ENCODE data around the gene LUZP1.
"Not testable (repeated sequence)": the region's sequence is repeated elsewhere in the genome, so short reads cannot be mapped to it uniquely, and the experiment has no call there.

Gene LUZP1

GRCh38 chr1:23209770-23210169, 41.1 kb upstream of the LUZP1 start:
- Histone ChIP-seq H3K4me1 (ENCODE audit: control insufficient read depth, insufficient read depth, low read length, poor library complexity, severe bottlenecking) (no peaks in the 10 kb centered on the region), H3K4me3 (ENCODE audit: insufficient read depth, low read depth, low read length, poor library complexity, severe bottlenecking) (no peak overlapping the region), H3K36me3 (ENCODE audit: control insufficient read depth, insufficient read depth, low read length) (no peaks in the 10 kb centered on the region), H3K27ac (ENCODE audit: insufficient read depth, low read length, poor library complexity, severe bottlenecking) (no peak overlapping the region), H3K27me3 (replicated peaks; ENCODE audit: control insufficient read depth, insufficient read depth, low read length, poor library complexity, severe bottlenecking) (peaks cover 3% of the 10 kb centered on the region), H3K9me3 (ENCODE audit: control insufficient read depth, low read length) (no peaks in the 10 kb centered on the region)
- no peak for DNase-seq

GRCh38 chr1:23208527-23208926, 39.9 kb upstream of the LUZP1 start:
- DNase-seq, result no peak
- H3K4me3 ChIP-seq (ENCODE audit: insufficient read depth, low read depth, low read length, poor library complexity, severe bottlenecking), result no peak overlapping the region
- H3K4me1 ChIP-seq (ENCODE audit: control insufficient read depth, insufficient read depth, low read length, poor library complexity, severe bottlenecking), result no peaks in the 10 kb centered on the region
- no peaks in the 10 kb centered on the region for H3K9me3 ChIP-seq (ENCODE audit: control insufficient read depth, low read length)
- no peaks in the 10 kb centered on the region for H3K36me3 ChIP-seq (ENCODE audit: control insufficient read depth, insufficient read depth, low read length)
- H3K27me3 ChIP-seq (replicated peaks; ENCODE audit: control insufficient read depth, insufficient read depth, low read length, poor library complexity, severe bottlenecking), result peaks cover 3% of the 10 kb centered on the region
- H3K27ac ChIP-seq (ENCODE audit: insufficient read depth, low read length, poor library complexity, severe bottlenecking), result no peak overlapping the region

- H3K36me3 ChIP-seq (ENCODE audit: control insufficient read depth, insufficient read depth, low read length); H3K9me3 ChIP-seq (ENCODE audit: control insufficient read depth, low read length); DNase-seq; H3K27ac ChIP-seq (ENCODE audit: insufficient read depth, low read length, poor library complexity, severe bottlenecking); H3K4me1 ChIP-seq (ENCODE audit: control insufficient read depth, insufficient read depth, low read length, poor library complexity, severe bottlenecking); H3K4me3 ChIP-seq (ENCODE audit: insufficient read depth, low read depth, low read length, poor library complexity, severe bottlenecking); H3K27me3 ChIP-seq (replicated peaks; ENCODE audit: control insufficient read depth, insufficient read depth, low read length, poor library complexity, severe bottlenecking): not testable (repeated sequence)
Measured at GRCh38 chr1:23207733-23208132, 39.1 kb upstream of the LUZP1 start.

- H3K9me3 ChIP-seq (ENCODE audit: control insufficient read depth, low read length), result no peaks in the 10 kb centered on the region
- H3K4me3 ChIP-seq (ENCODE audit: insufficient read depth, low read depth, low read length, poor library complexity, severe bottlenecking), result no peak overlapping the region
- H3K27ac ChIP-seq (ENCODE audit: insufficient read depth, low read length, poor library complexity, severe bottlenecking), result no peak overlapping the region
- H3K4me1 ChIP-seq (ENCODE audit: control insufficient read depth, insufficient read depth, low read length, poor library complexity, severe bottlenecking), result no peaks in the 10 kb centered on the region
- no peaks in the 10 kb centered on the region for H3K36me3 ChIP-seq (ENCODE audit: control insufficient read depth, insufficient read depth, low read length)
- DNase-seq, result no peak
- no peaks in the 10 kb centered on the region for H3K27me3 ChIP-seq (replicated peaks; ENCODE audit: control insufficient read depth, insufficient read depth, low read length, poor library complexity, severe bottlenecking)
Measured at GRCh38 chr1:23202263-23202749, 33.6 kb upstream of the LUZP1 start.

- H3K36me3 ChIP-seq (ENCODE audit: control insufficient read depth, insufficient read depth, low read length), result no peaks in the 10 kb centered on the region
- no peaks in the 10 kb centered on the region for H3K9me3 ChIP-seq (ENCODE audit: control insufficient read depth, low read length)
- DNase-seq, result no peak
- no peaks in the 10 kb centered on the region for H3K4me1 ChIP-seq (ENCODE audit: control insufficient read depth, insufficient read depth, low read length, poor library complexity, severe bottlenecking)
- no peak overlapping the region for H3K4me3 ChIP-seq (ENCODE audit: insufficient read depth, low read depth, low read length, poor library complexity, severe bottlenecking)
- no peaks in the 10 kb centered on the region for H3K27me3 ChIP-seq (replicated peaks; ENCODE audit: control insufficient read depth, insufficient read depth, low read length, poor library complexity, severe bottlenecking)
- H3K27ac ChIP-seq (ENCODE audit: insufficient read depth, low read length, poor library complexity, severe bottlenecking), result no peak overlapping the region
Measured at GRCh38 chr1:23200883-23201282, 32.2 kb upstream of the LUZP1 start.

GRCh38 chr1:23198373-23198772, 29.7 kb upstream of the LUZP1 start:
- Histone ChIP-seq H3K27ac (ENCODE audit: insufficient read depth, low read length, poor library complexity, severe bottlenecking) (no peak overlapping the region), H3K9me3 (ENCODE audit: control insufficient read depth, low read length) (no peaks in the 10 kb centered on the region), H3K4me1 (ENCODE audit: control insufficient read depth, insufficient read depth, low read length, poor library complexity, severe bottlenecking) (no peaks in the 10 kb centered on the region), H3K36me3 (ENCODE audit: control insufficient read depth, insufficient read depth, low read length) (no peaks in the 10 kb centered on the region), H3K27me3 (replicated peaks; ENCODE audit: control insufficient read depth, insufficient read depth, low read length, poor library complexity, severe bottlenecking) (no peaks in the 10 kb centered on the region), H3K4me3 (ENCODE audit: insufficient read depth, low read depth, low read length, poor library complexity, severe bottlenecking) (no peak overlapping the region)
- no peak for DNase-seq

GRCh38 chr1:23196627-23197328, 28.1 kb upstream of the LUZP1 start:
- Histone ChIP-seq H3K27ac (ENCODE audit: insufficient read depth, low read length, poor library complexity, severe bottlenecking) (no peak overlapping the region), H3K9me3 (ENCODE audit: control insufficient read depth, low read length) (no peaks in the 10 kb centered on the region), H3K36me3 (ENCODE audit: control insufficient read depth, insufficient read depth, low read length) (no peaks in the 10 kb centered on the region), H3K4me1 (ENCODE audit: control insufficient read depth, insufficient read depth, low read length, poor library complexity, severe bottlenecking) (no peaks in the 10 kb centered on the region), H3K4me3 (ENCODE audit: insufficient read depth, low read depth, low read length, poor library complexity, severe bottlenecking) (no peak overlapping the region), H3K27me3 (replicated peaks; ENCODE audit: control insufficient read depth, insufficient read depth, low read length, poor library complexity, severe bottlenecking) (no peaks in the 10 kb centered on the region)
- no peak for DNase-seq

GRCh38 chr1:23194119-23194984, 25.7 kb upstream of the LUZP1 start:
- Histone ChIP-seq H3K9me3 (ENCODE audit: control insufficient read depth, low read length) (no peaks in the 10 kb centered on the region), H3K27ac (ENCODE audit: insufficient read depth, low read length, poor library complexity, severe bottlenecking) (no peak overlapping the region), H3K4me1 (ENCODE audit: control insufficient read depth, insufficient read depth, low read length, poor library complexity, severe bottlenecking) (no peaks in the 10 kb centered on the region), H3K27me3 (replicated peaks; ENCODE audit: control insufficient read depth, insufficient read depth, low read length, poor library complexity, severe bottlenecking) (no peaks in the 10 kb centered on the region), H3K36me3 (ENCODE audit: control insufficient read depth, insufficient read depth, low read length) (no peaks in the 10 kb centered on the region), H3K4me3 (ENCODE audit: insufficient read depth, low read depth, low read length, poor library complexity, severe bottlenecking) (no peak overlapping the region)
- DNase-seq, result no peak

GRCh38 chr1:23193391-23194118, 24.9 kb upstream of the LUZP1 start:
- no peak overlapping the region for H3K27ac ChIP-seq (ENCODE audit: insufficient read depth, low read length, poor library complexity, severe bottlenecking)
- no peak for DNase-seq
- no peaks in the 10 kb centered on the region for H3K4me1 ChIP-seq (ENCODE audit: control insufficient read depth, insufficient read depth, low read length, poor library complexity, severe bottlenecking)
- no peaks in the 10 kb centered on the region for H3K9me3 ChIP-seq (ENCODE audit: control insufficient read depth, low read length)
- H3K36me3 ChIP-seq (ENCODE audit: control insufficient read depth, insufficient read depth, low read length), result no peaks in the 10 kb centered on the region
- H3K4me3 ChIP-seq (ENCODE audit: insufficient read depth, low read depth, low read length, poor library complexity, severe bottlenecking), result no peak overlapping the region
- no peaks in the 10 kb centered on the region for H3K27me3 ChIP-seq (replicated peaks; ENCODE audit: control insufficient read depth, insufficient read depth, low read length, poor library complexity, severe bottlenecking)

All from effector memory CD4-positive, alpha-beta T cell (primary cell).